ENCODE results near the gene DKK3. TPM values are rescaled to one million over a fixed set of nuclear protein-coding genes. Genes with fewer than 3 reads are reported as not detected.
"Not testable (repeated sequence)": the region's sequence is repeated elsewhere in the genome, so short reads cannot be mapped to it uniquely, and the experiment has no call there.

DKK3 gene
- polyA plus RNA-seq, 3 donors: not detected

GRCh38 chr11:12043221-12043620 lies 34.8 kb upstream of the DKK3 start:
- Histone ChIP-seq H3K79me2 (ENCODE audit: insufficient read depth, low read length) (no peaks in the 10 kb centered on the region), H3K36me3 (replicated peaks in 1 of 2; ENCODE audit: control insufficient read depth in 1 of 2, insufficient read depth in 2 of 2, low read length in 2 of 2) (no peaks in the 10 kb centered on the region), H3K4me3 (replicated peaks in 1 of 3; ENCODE audit: low read depth in 2 of 3, low read length in 3 of 3) (no peak overlapping the region), H3K27me3 (ENCODE audit: control insufficient read depth in 2 of 2, insufficient read depth in 2 of 2, low read length in 2 of 2) (no peaks in the 10 kb centered on the region), H4K20me1 (ENCODE audit: insufficient read depth, low read length) (no peaks in the 10 kb centered on the region), H3K27ac (ENCODE audit: low read depth in 1 of 2, low read length in 2 of 2) (no peak overlapping the region), H3K9ac (ENCODE audit: insufficient read depth, low read length, poor library complexity, severe bottlenecking) (no peak overlapping the region), H2AFZ (ENCODE audit: insufficient read depth, low read depth, low read length, poor library complexity, severe bottlenecking) (no peak overlapping the region), H3K4me2 (replicated peaks; ENCODE audit: extremely low read depth, low read length, poor library complexity, severe bottlenecking) (no peak overlapping the region), H3K9me3 (replicated peaks in 1 of 2; ENCODE audit: control insufficient read depth in 1 of 2, insufficient read depth in 1 of 2, low read length in 2 of 2) (peaks cover 0 to 6% of the 10 kb centered on the region in 2 donors), H3K4me1 (ENCODE audit: control insufficient read depth in 1 of 2, insufficient read depth in 2 of 2, low read length in 2 of 2) (peaks cover 36 to 44% of the 10 kb centered on the region in 2 donors)
- Mint-ChIP-seq H3K36me3 (peaks cover 0 to 2% of the 10 kb centered on the region in 2 donors), H3K27me3 (ENCODE audit: low read depth in 3 of 3) (peaks cover 2 to 5% (median 2%) of the 10 kb centered on the region in 3 donors), H3K9me3 (peaks cover 2 to 25% (median 7%) of the 10 kb centered on the region in 7 donors), H3K27ac (peak overlapping the region in 3 of 7 donors; percentile 28 to 45 (median 35)), H3K4me1 (peaks cover 38% of the 10 kb centered on the region), H3K4me3 (no peak overlapping the region)
- no peak for TF ChIP-seq CTCF (IDR thresholded peaks at IDR 0.05)
- intact Hi-C loops (cut with micrococcal nuclease): loop anchor here in 1 of 2 donors (10.0 kb wide), 2 partner anchors 82 to 108 kb away; no protein-coding TSS in a partner anchor
- no peak for DNase-seq
- 100% methylated on average over 4 of the region's 7 CpGs for WGBS (ENCODE audit: insufficient coverage)

- peak overlapping the region in 4 of 7 donors; percentile 31 to 71 (median 58) for H3K27ac Mint-ChIP-seq
- Histone ChIP-seq H3K27me3 (ENCODE audit: control insufficient read depth in 2 of 2, insufficient read depth in 2 of 2, low read length in 2 of 2) (no peaks in the 10 kb centered on the region), H3K4me1 (ENCODE audit: control insufficient read depth in 1 of 2, insufficient read depth in 2 of 2, low read length in 2 of 2) (peaks cover 30 to 38% of the 10 kb centered on the region in 2 donors), H3K79me2 (ENCODE audit: insufficient read depth, low read length) (no peaks in the 10 kb centered on the region), H3K36me3 (replicated peaks in 1 of 2; ENCODE audit: control insufficient read depth in 1 of 2, insufficient read depth in 2 of 2, low read length in 2 of 2) (no peaks in the 10 kb centered on the region), H4K20me1 (ENCODE audit: insufficient read depth, low read length) (no peaks in the 10 kb centered on the region), H2AFZ (ENCODE audit: insufficient read depth, low read depth, low read length, poor library complexity, severe bottlenecking) (no peak overlapping the region), H3K27ac (ENCODE audit: low read depth in 1 of 2, low read length in 2 of 2) (no peak overlapping the region), H3K4me3 (replicated peaks in 1 of 3; ENCODE audit: low read depth in 2 of 3, low read length in 3 of 3) (peak overlapping the region in 1 of 3 experiments; percentile 21), H3K9ac (ENCODE audit: insufficient read depth, low read length, poor library complexity, severe bottlenecking) (no peak overlapping the region), H3K4me2 (replicated peaks; ENCODE audit: extremely low read depth, low read length, poor library complexity, severe bottlenecking) (peak overlapping the region; percentile 25), H3K9me3 (replicated peaks in 1 of 2; ENCODE audit: control insufficient read depth in 1 of 2, insufficient read depth in 1 of 2, low read length in 2 of 2) (peaks cover 0 to 6% of the 10 kb centered on the region in 2 donors)
- 5% methylated on average over 5 of the region's 7 CpGs for WGBS (ENCODE audit: insufficient coverage)
- H3K4me1 Mint-ChIP-seq: peaks cover 31% of the 10 kb centered on the region
- no peak for TF ChIP-seq CTCF (IDR thresholded peaks at IDR 0.05)
- DNase-seq: peak; percentile 78 to 91 (median 90)
- H3K36me3 Mint-ChIP-seq: peaks cover 0 to 2% of the 10 kb centered on the region in 2 donors
- H3K27me3 Mint-ChIP-seq (ENCODE audit: low read depth in 3 of 3): peaks cover 1 to 5% (median 2%) of the 10 kb centered on the region in 3 donors
- peaks cover 2 to 25% (median 9%) of the 10 kb centered on the region in 7 donors for H3K9me3 Mint-ChIP-seq
- intact Hi-C loops (cut with micrococcal nuclease): loop anchor here in 1 of 2 donors (10.0 kb wide), 2 partner anchors 83 to 107 kb away; no protein-coding TSS in a partner anchor
- H3K4me3 Mint-ChIP-seq: peak overlapping the region in 1 of 2 donors; percentile 36
These were observed 33.8 kb upstream of the DKK3 start for GRCh38 chr11:12042215-12042676.

DNA sequence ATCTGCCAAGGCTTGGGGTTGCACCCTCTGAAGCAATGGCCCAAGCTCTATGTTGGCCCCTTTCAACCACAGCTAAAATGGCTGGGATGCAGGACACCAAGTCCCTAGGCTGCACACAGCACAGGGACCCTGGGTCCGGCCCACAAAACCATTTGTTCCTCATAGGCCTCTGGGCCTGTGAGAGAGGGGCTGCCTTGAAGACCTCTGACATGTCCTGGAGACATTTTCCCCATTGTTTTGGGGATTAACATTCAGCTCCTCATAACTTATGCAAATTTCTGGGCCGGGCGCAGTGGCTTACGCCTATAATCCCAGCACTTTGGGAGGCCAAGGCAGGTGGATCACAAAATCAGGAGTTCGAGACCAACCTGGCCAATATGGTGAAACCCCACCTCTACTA lies 32.3 kb upstream of the DKK3 start:
- DNase-seq; H3K79me2 ChIP-seq (ENCODE audit: insufficient read depth, low read length); H3K27me3 ChIP-seq (ENCODE audit: control insufficient read depth in 2 of 2, insufficient read depth in 2 of 2, low read length in 2 of 2); H2AFZ ChIP-seq (ENCODE audit: insufficient read depth, low read depth, low read length, poor library complexity, severe bottlenecking); H3K27me3 Mint-ChIP-seq (ENCODE audit: low read depth in 3 of 3); H3K4me2 ChIP-seq (replicated peaks; ENCODE audit: extremely low read depth, low read length, poor library complexity, severe bottlenecking); H3K27ac Mint-ChIP-seq; H3K9ac ChIP-seq (ENCODE audit: insufficient read depth, low read length, poor library complexity, severe bottlenecking); H3K4me3 Mint-ChIP-seq; H3K27ac ChIP-seq (ENCODE audit: low read depth in 1 of 2, low read length in 2 of 2); H4K20me1 ChIP-seq (ENCODE audit: insufficient read depth, low read length); H3K36me3 Mint-ChIP-seq; H3K4me3 ChIP-seq (replicated peaks in 1 of 3; ENCODE audit: low read depth in 2 of 3, low read length in 3 of 3); H3K36me3 ChIP-seq (replicated peaks in 1 of 2; ENCODE audit: control insufficient read depth in 1 of 2, insufficient read depth in 2 of 2, low read length in 2 of 2); H3K9me3 ChIP-seq (replicated peaks in 1 of 2; ENCODE audit: control insufficient read depth in 1 of 2, insufficient read depth in 1 of 2, low read length in 2 of 2): not testable (repeated sequence)
- peaks cover 16% of the 10 kb centered on the region for H3K4me1 Mint-ChIP-seq
- H3K4me1 ChIP-seq (ENCODE audit: control insufficient read depth in 1 of 2, insufficient read depth in 2 of 2, low read length in 2 of 2): peaks cover 17 to 22% of the 10 kb centered on the region in 2 donors
- H3K9me3 Mint-ChIP-seq: peaks cover 2 to 20% (median 12%) of the 10 kb centered on the region in 7 donors
- 100% methylated on average over 1 of the region's 5 CpGs for whole genome bisulfite sequencing (ENCODE audit: insufficient coverage)
- intact Hi-C loops (cut with micrococcal nuclease): loop anchor here in 1 of 2 donors (10.0 kb wide), 2 partner anchors 84 to 106 kb away; no protein-coding TSS in a partner anchor
